ENCODE measurements around the gene MB.

The MB gene

GRCh38 chr22:35614404-35614803 is 2.7 kb downstream of the MB start:
- no peak for DNase-seq

- no peak for DNase-seq
Measured at GRCh38 chr22:35612903-35613302, 4.2 kb downstream of the MB start.

GRCh38 chr22:35611891-35612576 is 5.1 kb downstream of the MB start:
- DNase-seq = no peak

GRCh38 chr22:35611200-35611890 is 5.8 kb downstream of the MB start:
- no peak for DNase-seq

- DNase-seq = no peak
Measured at GRCh38 chr22:35610741-35611140, 6.4 kb downstream of the MB start.

- no peak for DNase-seq
Measured at GRCh38 chr22:35609761-35610160, 7.4 kb downstream of the MB start.

GRCh38 chr22:35609261-35609660 is 7.9 kb downstream of the MB start:
- DNase-seq = no peak

GRCh38 chr22:35608088-35608487 is 9.0 kb downstream of the MB start:
- no peak for DNase-seq

GRCh38 chr22:35606916-35607315 is 10.2 kb downstream of the MB start:
- no peak for DNase-seq

GRCh38 chr22:35605851-35606481 is 11.2 kb downstream of the MB start:
- DNase-seq = no peak

- DNase-seq = no peak
Measured at GRCh38 chr22:35605369-35605680, 11.8 kb downstream of the MB start.

GRCh38 chr22:35604621-35605368 is 12.3 kb downstream of the MB start:
- DNase-seq = no peak

- DNase-seq = no peak
Measured at GRCh38 chr22:35601743-35602615, 15.2 kb downstream of the MB start.

- no peak for DNase-seq
Measured at GRCh38 chr22:35601013-35601580, 16.0 kb downstream of the MB start.

- DNase-seq = no peak
Measured at GRCh38 chr22:35600476-35600875, 16.7 kb downstream of the MB start.

- DNase-seq = no peak
Measured at GRCh38 chr22:35599364-35599763, 17.8 kb downstream of the MB start.

- no peak for DNase-seq
Measured at GRCh38 chr22:35598396-35598710, 18.8 kb downstream of the MB start.

GRCh38 chr22:35597692-35598395 is 19.3 kb downstream of the MB start:
- no peak for DNase-seq

- no peak for DNase-seq
Measured at GRCh38 chr22:35596821-35597220, 20.3 kb downstream of the MB start.

- DNase-seq = no peak
Measured at GRCh38 chr22:35594686-35595085, 22.4 kb downstream of the MB start.

GRCh38 chr22:35593891-35594470 is 23.1 kb downstream of the MB start:
- no peak for DNase-seq

Data from DMS 273 treated with DMSO at 0.1 percent for 48 hours (cell line).